HepG2 (cell line): ENCODE data around the gene CABLES2. TPM values are rescaled to one million over a fixed set of nuclear protein-coding genes. Genes with fewer than 3 reads are reported as not detected.

Experiments used
- ATAC-seq: fragments of 200-7000 bp; cut with Tn5 transposase; 3 replicates; pipeline ENCODE4 v1.9.1; 2020; ENCODE audit warnings: mild to moderate bottlenecking, moderate library complexity
- BruUV-seq: library from RNA; stranded (reverse); fragments of 400-500 nt; replicated peaks from 2 replicates; lab custom pipeline; 2021; lab: Mats Ljungman, UMichigan
- CTCF ChIA-PET: fragments of 300-600 bp; formaldehyde crosslinking; extraction: SDS; loops from one replicate; lab custom pipeline; 2021; ENCODE audit warnings: low total read pairs, inconsistent platforms, low intra/inter-chr PET ratio; lab: Yijun Ruan, JAX
- POLR2A ChIA-PET: fragments of 350-600 bp; sonication (Branson Sonifier 250); formaldehyde crosslinking; loops from one replicate; lab custom pipeline; 2020; ENCODE audit warnings: antibody characterized with exemption, inconsistent platforms; lab: Yijun Ruan, JAX
- DNase-seq: peaks from one replicate; pipeline ENCODE4 v3.0.0-alpha.2; 2015; ENCODE audit warnings: low spot score
- FAIRE-seq: peaks from 3 replicates; lab custom pipeline; 2011; peaks lifted over from hg19 to GRCh38; lab: Jason Lieb, UNC
- H2AFZ ChIP-seq: one replicate; pipeline ENCODE4 v1.6.1; 2011; ENCODE audit warnings: low read length, inconsistent platforms
- H3K27ac ChIP-seq: fragments of 300-600 bp; 3 replicates; pipeline ENCODE4 v1.8.0; 2011; ENCODE audit warnings: mixed run types, mild to moderate bottlenecking, mixed read lengths, low read length, inconsistent platforms; ENCODE audit not compliant: insufficient read depth; ENCODE audit errors: extremely low read length
- H3K27me3 ChIP-seq, 2 experiments: fragments of 200-600 bp in 1 of 2; 2 replicates in 1 of 2; 3 replicates in 1 of 2; pipeline versions ENCODE4 v1.6.0 to v1.8.0; 2011; ENCODE audit warnings: low read length in 2 of 2, mild to moderate bottlenecking in 2 of 2, moderate library complexity in 2 of 2, inconsistent platforms in 1 of 2; ENCODE audit not compliant: insufficient read depth in 2 of 2, control insufficient read depth in 1 of 2
- H3K36me3 ChIP-seq, 2 experiments: fragments of 200-600 bp in 1 of 2; replicated peaks in 1 of 2; 2 replicates in 1 of 2; 3 replicates in 1 of 2; pipeline versions ENCODE4 v1.5.1 to v1.8.0; 2011; ENCODE audit warnings: low read length in 2 of 2, inconsistent platforms in 1 of 2; ENCODE audit not compliant: insufficient read depth in 2 of 2, control insufficient read depth in 1 of 2
- H3K4me1 ChIP-seq: 2 replicates; pipeline ENCODE4 v1.5.1; 2012; ENCODE audit warnings: low read length, inconsistent platforms; ENCODE audit not compliant: insufficient read depth
- H3K4me2 ChIP-seq: 2 replicates; pipeline ENCODE4 v1.6.0; 2011; ENCODE audit warnings: low read depth, low read length, inconsistent platforms
- H3K4me3 ChIP-seq, 3 experiments: fragments of 200-600 bp in 1 of 3; sonication (generic), shearing (Covaris generic) in 1 of 3; replicated peaks in 1 of 3; 2 replicates each; pipeline ENCODE4 v1.5.1; 2011 to 2016; ENCODE audit warnings: low read length in 3 of 3, inconsistent platforms in 2 of 3, low read depth in 2 of 3, mild to moderate bottlenecking in 2 of 3, control low read depth in 1 of 3, mixed read lengths in 1 of 3; ENCODE audit not compliant: insufficient read depth in 1 of 3
- H3K79me2 ChIP-seq: one replicate; pipeline ENCODE4 v1.6.1; 2011; ENCODE audit warnings: low read length, inconsistent platforms; ENCODE audit not compliant: insufficient read depth
- H3K9ac ChIP-seq: 2 replicates; pipeline ENCODE4 v1.6.0; 2011; ENCODE audit warnings: mild to moderate bottlenecking, low read depth, low read length, inconsistent platforms; ENCODE audit not compliant: insufficient read depth
- H3K9me3 ChIP-seq: 2 replicates; pipeline ENCODE4 v1.5.1; 2012; ENCODE audit warnings: mild to moderate bottlenecking, low read length
- H4K20me1 ChIP-seq: 2 replicates; pipeline ENCODE4 v1.6.0; 2011; ENCODE audit warnings: inconsistent platforms, mild to moderate bottlenecking, low read length, moderate library complexity; ENCODE audit not compliant: insufficient read depth
- AGO2 ChIP-seq: fragments of 200-400 bp; formaldehyde crosslinking; optimal IDR thresholded peaks from 2 replicates; pipeline ENCODE3; 2017; ENCODE audit warnings: mild to moderate bottlenecking, low read depth, low read length, moderate library complexity
- CSRNP1 ChIP-seq: sonication (generic); formaldehyde crosslinking; IDR thresholded peaks from 2 replicates; pipeline ENCODE4 v1.8.1; 2023; ENCODE audit warnings: mild to moderate bottlenecking, missing genetic modification reagents
- EED ChIP-seq: sonication (generic); formaldehyde crosslinking; IDR thresholded peaks from 2 replicates; pipeline ENCODE4 v1.5.0; 2020; ENCODE audit warnings: mild to moderate bottlenecking, missing genetic modification reagents
- HOXA3 ChIP-seq: sonication (generic); formaldehyde crosslinking; IDR thresholded peaks from 2 replicates; pipeline ENCODE4 v1.5.0; 2020; ENCODE audit warnings: missing genetic modification reagents
- KDM6A ChIP-seq: IDR thresholded peaks from 2 replicates; pipeline ENCODE4 v1.6.1; 2016; ENCODE audit warnings: low read depth
- MED1 ChIP-seq: sonication (generic); formaldehyde crosslinking; IDR thresholded peaks from 2 replicates; pipeline ENCODE4 v1.4.0; 2020; ENCODE audit warnings: missing genetic modification reagents
- PATZ1 ChIP-seq: sonication (generic); formaldehyde crosslinking; IDR thresholded peaks from 2 replicates; pipeline ENCODE4 v1.4.0; 2020; ENCODE audit warnings: missing genetic modification reagents
- PCBP1 ChIP-seq: fragments of 200-400 bp; formaldehyde crosslinking; IDR thresholded peaks from 2 replicates; pipeline ENCODE4 v1.6.1; 2017; ENCODE audit warnings: mild to moderate bottlenecking, low read depth, low read length, borderline replicate concordance
- ZBTB4 ChIP-seq: sonication (generic); formaldehyde crosslinking; IDR thresholded peaks from 2 replicates; pipeline ENCODE4 v1.4.0; 2020; ENCODE audit warnings: missing genetic modification reagents, mild to moderate bottlenecking, borderline replicate concordance
- ZBTB7B ChIP-seq: sonication (generic); formaldehyde crosslinking; IDR thresholded peaks from 2 replicates; pipeline ENCODE4 v1.4.0; 2020; ENCODE audit warnings: missing genetic modification reagents
- ZNF768 ChIP-seq: sonication (generic); formaldehyde crosslinking; IDR thresholded peaks from 2 replicates; pipeline ENCODE4 v1.4.0; 2020; ENCODE audit warnings: missing genetic modification reagents
- ZXDC ChIP-seq: sonication (generic); formaldehyde crosslinking; IDR thresholded peaks from 2 replicates; pipeline ENCODE4 v1.5.0; 2020; ENCODE audit warnings: mild to moderate bottlenecking, missing genetic modification reagents
- WGBS: methylation state at CpG from one replicate; pipeline ENCODE4 v1.1.6; 2017; ENCODE audit warnings: low lambda C conversion rate; 5-methylcytosine and 5-hydroxymethylcytosine counted together
- in situ Hi-C: cut with HindIII; loops from 2 replicates; pipeline ENCODE4 v1.10.0; 2017; ENCODE audit warnings: low pct_unique_long_range_greater_than_20kb; ENCODE audit not compliant: extremely low pct_ligation_motif_present
- intact Hi-C: fragments of 100-400 bp; cut with micrococcal nuclease; formaldehyde crosslinking; loops from one replicate; pipeline ENCODE4 v1.10.0; 2022; ENCODE audit not compliant: unreplicated experiment
- polyA plus RNA-seq, 8 experiments: library from polyadenylated mRNA; depleted of rRNA in 3 of 8; stranded (reverse) in 7 of 8; unstranded in 1 of 8; fragments of >200 nt; fragmentation: Illumina TruSeq in 4 of 8; extraction: Trizol in 4 of 8; gene quantifications; 2 replicates each; pipeline versions ENCODE4 v1.2.1 to v1.2.3, GENCODE V29; 2011 to 2016; ENCODE audit warnings: low read depth in 4 of 8, missing spikeins in 1 of 8, mixed read lengths in 1 of 8; ENCODE audit not compliant: insufficient read depth in 1 of 8
- total RNA-seq, 5 experiments: library from RNA; depleted of rRNA; stranded (reverse); fragments of >200 nt; fragmentation: Illumina TruSeq; extraction: Trizol; gene quantifications; 2 replicates each; pipeline ENCODE4 v1.2.3, GENCODE V29; 2016; ENCODE audit warnings: low read depth in 1 of 5

The CABLES2 gene
- total and polyA plus RNA-seq, 2 of the 13 experiments (the other 11 are each of a cell fraction or from before 2014, with no cell fraction given): 5.2 to 9.7 TPM

GRCh38 chr20:62372042-62372993 is 34.8 kb downstream of the CABLES2 start:
- Histone ChIP-seq H3K27ac (no peak overlapping the region), H3K36me3 (no peaks in the 10 kb centered on the region), H3K9me3 (no peaks in the 10 kb centered on the region), H3K4me3 (no peak overlapping the region), H3K79me2 (peaks cover 2% of the 10 kb centered on the region), H3K4me2 (no peak overlapping the region; the same call in 1 of the 2 replicates), H3K4me1 (peaks cover 82% of the 10 kb centered on the region), H2AFZ (no peak overlapping the region), H3K27me3 (no peaks in the 10 kb centered on the region), H3K9ac (peak overlapping the region; percentile 90; the same call in 1 of the 2 replicates), H4K20me1 (no peaks in the 10 kb centered on the region)
- POLR2A ChIA-PET: interaction anchor here (0.8 to 10.1 kb wide), 4 partner anchors 10 to 66 kb away, joined by 3 to 187 read pairs (median 44); partner anchors contain the start of gene ADRM1
- in situ Hi-C loops: no loop called here
- ATAC-seq (no peak), FAIRE-seq (no peak), DNase-seq (no peak)
- intact Hi-C loops: loop anchor here (10.0 kb wide), 1 partner anchor 422 kb away; the partner anchor contains the start of gene MRGBP
- CTCF ChIA-PET: no interaction called here
- WGBS: 54% methylated on average over 29 of the region's 29 CpGs
- no TSS peak for BruUV-seq
- 0 out of 2 replicates have a peak, but pooled peaks have one; percentile 38 for TF ChIP-seq PCBP1
- TF ChIP-seq ZBTB4: no peak
- 0 out of 2 replicates have a peak, but pooled peaks have one; percentile 19 for TF ChIP-seq ZBTB7B (CRISPR knock-in tag)
- TF ChIP-seq KDM6A (CRISPR knock-in tag): no peak
- peak; percentile 34; the same call in 1 of the 2 replicates for TF ChIP-seq PATZ1
- peak; percentile 32; the same call in 1 of the 2 replicates for TF ChIP-seq CSRNP1 (CRISPR knock-in tag)
- TF ChIP-seq MED1 (CRISPR knock-in tag): 0 out of 2 replicates have a peak, but pooled peaks have one; percentile 18
- TF ChIP-seq EED (CRISPR knock-in tag): no peak
- TF ChIP-seq AGO2: peak; percentile 74
- no peak for TF ChIP-seq ZXDC (CRISPR knock-in tag)
- peak; percentile 72; the same call in 1 of the 2 replicates for TF ChIP-seq ZNF768 (CRISPR knock-in tag)
- TF ChIP-seq HOXA3: peak; percentile 37; the same call in 1 of the 2 replicates
